Stimulated activated CD4-positive, alpha-beta T cell treated with anti-CD3 and anti-CD28 coated beads, Interleukin-15, amount 100 ng/mL, for 48 hours (primary cell): ENCODE data around the gene MMP2.

Experiments
- DNase-seq, 2 donors: peaks; one replicate each; pipeline ENCODE4 v3.0.0-alpha.2; 2020; ENCODE audit warnings: low read depth in 2 of 2

MMP2 gene

DNA sequence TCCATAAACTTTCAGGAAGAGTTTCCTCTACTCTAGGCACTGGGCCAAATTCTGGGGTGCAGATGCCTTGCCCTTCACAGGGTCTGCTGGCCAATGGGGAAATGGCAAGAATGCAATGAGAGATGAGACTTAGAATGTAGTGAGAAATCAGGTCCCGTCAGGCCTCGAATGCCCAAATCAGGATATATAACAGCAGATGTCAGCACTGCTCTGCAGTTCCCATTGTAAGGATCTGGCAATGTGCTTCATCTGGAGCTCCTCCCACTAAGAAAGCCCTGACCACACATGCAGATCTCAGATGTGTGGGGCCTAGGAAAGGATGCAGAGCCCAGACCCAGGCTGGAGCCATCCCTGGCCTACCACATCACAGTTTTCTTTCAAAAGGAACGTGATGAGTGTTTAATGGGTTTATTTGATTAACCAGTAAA is 16.0 kb downstream of the MMP2 start:
- DNase-seq, result no peak

DNA sequence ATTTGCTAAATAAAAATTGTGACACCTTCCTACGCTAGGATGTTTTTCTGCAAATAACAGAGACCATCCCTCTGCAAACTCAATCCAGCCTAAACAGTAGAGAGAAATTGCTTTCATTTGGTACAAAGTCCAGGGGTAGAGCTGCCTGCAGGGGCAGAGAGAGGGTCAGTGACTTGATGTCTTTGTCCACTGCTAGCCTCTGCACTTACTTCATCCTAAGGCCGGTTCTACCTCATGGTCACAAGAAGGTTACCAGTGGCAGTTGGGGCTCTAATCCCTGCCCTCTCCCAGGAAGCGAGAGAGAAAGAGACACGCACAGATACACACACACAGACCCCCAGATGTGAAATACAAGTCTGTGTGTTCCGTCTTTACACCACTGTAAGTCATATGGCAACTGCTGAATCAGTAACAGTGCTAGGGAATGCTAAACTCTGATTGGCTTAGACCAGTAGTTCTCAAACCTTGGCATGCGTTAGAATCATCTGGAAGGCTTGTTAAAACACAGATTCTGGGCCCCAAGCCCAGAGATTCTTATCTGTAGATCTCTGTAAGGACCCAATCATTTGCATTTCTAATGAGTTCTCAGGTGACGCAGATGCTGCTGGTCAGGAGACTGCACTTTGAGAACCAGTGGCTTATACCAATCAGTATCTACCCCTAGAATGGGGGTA is 16.8 kb downstream of the MMP2 start:
- no peak for DNase-seq

DNA sequence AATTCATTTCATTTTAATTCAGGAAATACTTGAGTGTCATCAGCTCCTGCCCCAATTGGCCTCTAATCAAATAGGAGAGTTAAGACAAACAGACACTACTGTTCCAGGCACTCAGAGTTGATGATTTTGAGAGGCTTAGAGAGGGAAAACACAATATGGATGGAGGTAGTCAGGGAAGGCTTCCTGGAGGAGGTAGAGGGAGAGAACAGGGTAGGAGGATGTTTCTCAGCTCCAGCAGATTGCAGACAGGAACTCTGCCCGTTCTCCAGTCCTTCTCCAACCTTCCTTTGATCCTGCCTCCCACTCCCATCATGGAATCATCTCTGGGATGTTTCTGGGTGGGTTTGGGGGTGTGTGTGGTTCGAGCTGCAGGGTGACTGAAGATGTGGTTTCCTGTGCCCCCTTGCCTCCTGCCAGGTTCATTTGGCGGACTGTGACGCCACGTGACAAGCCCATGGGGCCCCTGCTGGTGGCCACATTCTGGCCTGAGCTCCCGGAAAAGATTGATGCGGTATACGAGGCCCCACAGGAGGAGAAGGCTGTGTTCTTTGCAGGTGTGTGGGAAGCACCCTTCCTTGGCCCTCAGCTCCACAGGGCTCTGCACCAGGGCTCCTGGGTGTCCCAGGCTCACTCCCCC is 17.6 kb downstream of the MMP2 start:
- DNase-seq, result no peak

DNA sequence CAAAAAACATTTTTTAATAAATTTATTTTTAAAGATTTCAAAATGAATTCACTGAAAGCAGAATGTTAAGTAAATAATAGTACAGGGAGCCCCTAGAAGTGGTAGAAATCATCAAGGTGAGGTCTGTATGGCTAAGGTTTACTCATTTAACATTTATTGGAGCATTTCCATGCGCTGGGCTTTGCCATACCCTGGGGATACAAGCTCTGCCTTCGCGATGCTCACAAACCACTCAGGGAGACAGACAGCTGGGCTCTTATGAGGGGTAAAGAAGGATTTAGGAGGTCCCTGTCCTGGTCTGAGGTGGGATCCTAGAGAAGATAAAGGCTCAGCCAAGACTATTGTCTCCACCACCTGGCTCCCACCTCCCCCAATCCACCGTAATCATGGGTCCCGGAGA is 18.6 kb downstream of the MMP2 start:
- DNase-seq, result no peak

DNA sequence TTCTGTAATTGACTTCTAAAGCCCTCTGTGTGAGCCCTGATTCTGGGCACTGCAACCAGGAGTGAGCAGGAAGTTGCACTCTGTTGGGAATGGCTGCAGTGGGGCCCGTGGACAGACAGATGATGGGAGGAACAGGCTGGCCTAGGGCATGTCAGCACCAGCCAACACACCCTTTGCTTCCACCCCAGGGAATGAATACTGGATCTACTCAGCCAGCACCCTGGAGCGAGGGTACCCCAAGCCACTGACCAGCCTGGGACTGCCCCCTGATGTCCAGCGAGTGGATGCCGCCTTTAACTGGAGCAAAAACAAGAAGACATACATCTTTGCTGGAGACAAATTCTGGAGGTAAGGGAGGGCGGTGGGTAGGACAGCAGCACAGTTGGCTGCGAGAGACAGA is 19.1 kb downstream of the MMP2 start:
- no peak for DNase-seq

DNA sequence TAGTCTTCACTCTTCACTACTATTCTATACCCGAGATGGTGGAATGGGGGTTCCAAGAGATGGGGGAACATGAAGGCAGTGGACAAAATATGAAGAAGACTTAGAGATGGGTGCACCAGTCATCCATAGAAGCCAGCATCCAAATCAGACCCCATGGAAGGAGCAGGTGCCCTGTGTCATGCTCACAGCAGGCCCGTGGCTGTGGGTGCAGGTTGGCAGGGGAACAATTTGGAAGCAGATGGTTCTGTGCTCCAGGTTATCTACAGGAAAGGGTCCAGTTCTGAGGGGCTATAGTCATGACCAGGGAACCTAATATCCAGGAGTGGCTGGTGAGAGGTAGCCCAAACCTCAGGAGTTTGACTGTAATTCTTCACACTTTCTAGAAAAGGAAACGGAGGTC is 20.3 kb downstream of the MMP2 start:
- no peak for DNase-seq

DNA sequence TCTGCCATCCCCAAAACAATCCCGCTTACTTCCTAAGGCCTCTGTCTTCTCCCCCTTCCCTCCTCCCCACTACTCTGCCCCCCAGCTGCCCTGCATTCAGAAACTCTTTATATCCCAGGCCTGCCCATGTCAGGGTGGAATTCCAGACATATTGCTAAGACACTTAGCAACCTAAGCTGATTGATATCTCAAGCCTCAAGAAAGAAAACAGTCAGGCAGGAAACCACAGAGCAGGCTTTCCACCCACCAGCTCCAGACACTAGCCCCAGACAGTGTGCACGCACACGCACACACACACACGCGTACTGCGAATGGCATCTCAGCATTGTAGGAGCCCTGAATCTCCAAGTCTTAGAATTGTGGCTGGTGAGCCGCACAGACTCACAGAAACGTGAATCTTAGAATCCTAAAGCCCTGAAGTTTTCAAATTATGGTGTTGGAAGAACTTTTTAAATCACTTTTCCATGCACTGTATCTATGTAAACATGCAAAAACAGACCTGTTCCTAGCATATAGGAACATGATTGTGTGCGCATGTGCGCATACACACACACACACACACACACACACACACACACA is 21.0 kb downstream of the MMP2 start:
- peak; percentile 13 to 15 for DNase-seq

DNA sequence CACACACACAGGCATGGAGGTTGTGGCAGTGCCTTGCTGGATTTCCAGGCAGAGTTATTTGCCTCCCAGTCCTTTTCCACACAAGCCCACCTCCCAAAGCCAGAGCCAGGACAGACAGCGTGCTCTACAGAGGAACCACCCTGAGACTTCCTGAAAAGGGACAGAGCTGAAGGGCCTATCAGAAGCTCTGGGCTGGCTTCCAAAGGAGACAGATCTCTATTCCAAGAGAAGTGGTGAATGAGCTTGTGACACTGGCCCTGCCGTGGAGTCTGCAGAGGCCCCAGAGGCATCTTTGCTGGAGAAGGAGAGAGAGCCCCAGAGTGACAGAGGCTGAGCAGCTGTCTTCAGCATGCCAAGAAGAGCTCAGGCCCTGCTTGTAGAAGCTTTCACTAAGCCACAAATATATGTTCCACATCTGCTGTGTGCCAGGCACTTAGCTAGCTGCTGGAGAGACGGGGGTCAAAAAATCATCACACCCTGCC is 21.6 kb downstream of the MMP2 start:
- no peak for DNase-seq

DNA sequence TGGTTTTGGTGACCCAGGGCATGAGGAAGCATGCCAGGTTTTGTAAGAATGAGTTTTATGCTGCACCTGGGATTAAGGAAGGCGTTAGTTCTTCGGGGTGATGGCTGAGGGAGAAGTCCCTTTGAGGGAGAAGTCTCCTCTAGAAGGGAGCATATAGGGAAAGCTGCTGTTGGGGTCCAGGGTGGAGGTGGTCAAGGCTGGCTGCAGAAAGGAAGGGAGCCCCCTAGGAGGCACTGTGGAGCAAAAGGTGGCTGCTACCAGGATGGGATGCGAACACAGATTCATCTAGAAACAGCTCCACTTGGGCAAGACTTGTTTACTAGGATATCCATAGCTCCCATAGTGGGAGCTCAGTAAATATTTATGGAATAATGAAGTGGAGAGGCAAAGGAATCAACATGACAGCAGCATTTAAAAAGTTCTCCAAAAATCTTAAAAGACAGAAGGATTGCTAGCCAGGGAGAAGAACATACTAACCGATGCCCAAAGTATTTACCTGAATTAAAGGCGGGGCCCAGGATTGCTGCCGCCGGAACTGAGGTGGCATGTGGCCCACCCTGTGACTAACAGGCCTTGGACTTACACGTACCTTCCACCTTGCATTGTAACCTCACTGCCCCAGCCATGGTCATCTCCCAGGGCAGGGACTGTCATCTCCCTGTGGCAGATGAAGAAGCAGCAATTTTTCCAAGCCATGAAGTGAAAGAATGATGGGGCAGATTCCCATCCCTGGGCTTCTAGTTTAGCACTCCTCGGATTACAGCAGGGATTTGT is 22.7 kb downstream of the MMP2 start:
- DNase-seq, result no peak

DNA sequence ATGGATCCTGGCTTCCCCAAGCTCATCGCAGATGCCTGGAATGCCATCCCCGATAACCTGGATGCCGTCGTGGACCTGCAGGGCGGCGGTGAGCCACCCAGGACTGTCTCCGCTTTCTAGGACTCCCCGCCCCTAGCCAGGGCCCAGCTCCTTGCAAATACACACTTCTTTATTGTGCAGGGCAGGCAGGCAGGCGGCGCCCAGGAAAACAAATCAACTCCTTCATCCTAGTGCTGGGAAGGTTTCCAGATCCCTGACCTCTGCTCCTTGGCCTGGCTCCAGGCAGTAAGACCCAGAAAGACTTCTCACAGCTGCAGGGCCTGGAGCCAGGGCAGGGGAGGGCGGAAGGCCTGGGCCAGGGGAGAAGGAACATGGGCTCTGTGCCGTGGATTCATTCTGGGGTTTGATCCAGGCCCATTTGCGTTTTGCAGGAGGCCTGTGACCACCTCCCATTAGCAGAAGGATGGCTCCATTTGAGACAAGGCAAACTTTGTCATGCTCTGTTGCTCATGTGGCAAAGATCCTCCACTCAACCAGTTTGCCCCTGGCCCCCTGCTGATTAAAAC is 23.9 kb downstream of the MMP2 start:
- no peak for DNase-seq

DNA sequence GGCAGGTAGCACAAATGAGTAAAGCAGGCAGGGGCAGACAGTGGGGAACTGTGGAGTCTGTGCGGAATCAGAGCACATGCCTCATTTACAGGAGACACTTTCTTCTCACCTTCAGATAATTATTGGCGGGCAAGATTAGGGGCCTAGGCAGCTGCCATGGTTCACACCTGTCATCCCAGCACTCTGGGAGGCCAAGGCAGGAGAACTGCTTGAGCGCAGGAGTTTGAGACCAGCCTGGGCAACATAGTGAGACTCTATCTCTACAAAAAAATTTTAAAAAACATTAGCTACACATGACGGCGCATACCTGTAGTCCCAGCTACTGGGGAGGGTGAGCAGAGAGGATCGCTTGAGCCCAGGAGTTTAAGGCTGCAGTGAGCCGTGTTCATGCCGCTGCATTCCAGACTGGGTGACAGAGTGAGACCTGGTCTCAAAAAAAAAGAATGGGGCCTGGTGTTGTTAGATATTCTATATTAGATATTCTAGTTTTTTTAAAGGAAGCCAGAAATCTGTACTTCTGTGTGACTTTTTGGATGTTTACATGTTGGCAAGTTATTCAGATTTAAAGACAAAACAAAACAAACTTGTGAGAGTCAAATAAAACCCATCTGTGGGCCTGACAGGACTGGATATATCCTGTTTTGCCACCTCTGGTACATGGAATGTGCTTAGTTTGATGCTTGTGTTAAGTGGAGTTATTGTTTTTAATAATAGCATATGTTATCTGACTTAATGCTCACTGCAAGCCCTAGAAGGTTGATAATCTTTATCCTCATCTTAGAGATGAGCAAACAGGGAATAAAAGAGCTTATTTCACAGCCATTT is 24.9 kb downstream of the MMP2 start:
- no peak for DNase-seq

DNA sequence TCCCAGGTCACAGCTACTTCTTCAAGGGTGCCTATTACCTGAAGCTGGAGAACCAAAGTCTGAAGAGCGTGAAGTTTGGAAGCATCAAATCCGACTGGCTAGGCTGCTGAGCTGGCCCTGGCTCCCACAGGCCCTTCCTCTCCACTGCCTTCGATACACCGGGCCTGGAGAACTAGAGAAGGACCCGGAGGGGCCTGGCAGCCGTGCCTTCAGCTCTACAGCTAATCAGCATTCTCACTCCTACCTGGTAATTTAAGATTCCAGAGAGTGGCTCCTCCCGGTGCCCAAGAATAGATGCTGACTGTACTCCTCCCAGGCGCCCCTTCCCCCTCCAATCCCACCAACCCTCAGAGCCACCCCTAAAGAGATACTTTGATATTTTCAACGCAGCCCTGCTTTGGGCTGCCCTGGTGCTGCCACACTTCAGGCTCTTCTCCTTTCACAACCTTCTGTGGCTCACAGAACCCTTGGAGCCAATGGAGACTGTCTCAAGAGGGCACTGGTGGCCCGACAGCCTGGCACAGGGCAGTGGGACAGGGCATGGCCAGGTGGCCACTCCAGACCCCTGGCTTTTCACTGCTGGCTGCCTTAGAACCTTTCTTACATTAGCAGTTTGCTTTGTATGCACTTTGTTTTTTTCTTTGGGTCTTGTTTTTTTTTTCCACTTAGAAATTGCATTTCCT is 26.5 kb downstream of the MMP2 start:
- no peak for DNase-seq

DNA sequence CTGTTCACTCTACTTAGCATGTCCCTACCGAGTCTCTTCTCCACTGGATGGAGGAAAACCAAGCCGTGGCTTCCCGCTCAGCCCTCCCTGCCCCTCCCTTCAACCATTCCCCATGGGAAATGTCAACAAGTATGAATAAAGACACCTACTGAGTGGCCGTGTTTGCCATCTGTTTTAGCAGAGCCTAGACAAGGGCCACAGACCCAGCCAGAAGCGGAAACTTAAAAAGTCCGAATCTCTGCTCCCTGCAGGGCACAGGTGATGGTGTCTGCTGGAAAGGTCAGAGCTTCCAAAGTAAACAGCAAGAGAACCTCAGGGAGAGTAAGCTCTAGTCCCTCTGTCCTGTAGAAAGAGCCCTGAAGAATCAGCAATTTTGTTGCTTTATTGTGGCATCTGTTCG is 27.1 kb downstream of the MMP2 start:
- DNase-seq, result no peak

DNA sequence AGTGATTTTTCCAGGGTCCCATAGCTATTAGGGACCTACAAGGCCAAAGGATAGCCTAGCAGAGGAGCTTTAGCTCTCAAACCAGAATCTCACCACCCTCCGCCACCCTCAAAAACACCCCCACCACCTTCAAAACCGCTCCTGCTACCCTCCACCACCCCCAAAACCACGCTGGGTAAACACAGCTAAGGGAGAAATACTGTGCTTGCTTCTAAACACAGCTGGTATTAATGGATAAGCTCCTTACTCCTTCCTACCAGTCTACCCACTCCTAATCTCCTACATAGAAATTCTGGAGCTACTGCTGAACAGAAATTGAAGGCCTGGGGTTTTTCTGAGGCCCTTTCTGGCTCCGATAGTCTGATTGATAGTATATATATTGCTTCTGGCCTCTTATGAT is 27.7 kb downstream of the MMP2 start:
- DNase-seq, result no peak

DNA sequence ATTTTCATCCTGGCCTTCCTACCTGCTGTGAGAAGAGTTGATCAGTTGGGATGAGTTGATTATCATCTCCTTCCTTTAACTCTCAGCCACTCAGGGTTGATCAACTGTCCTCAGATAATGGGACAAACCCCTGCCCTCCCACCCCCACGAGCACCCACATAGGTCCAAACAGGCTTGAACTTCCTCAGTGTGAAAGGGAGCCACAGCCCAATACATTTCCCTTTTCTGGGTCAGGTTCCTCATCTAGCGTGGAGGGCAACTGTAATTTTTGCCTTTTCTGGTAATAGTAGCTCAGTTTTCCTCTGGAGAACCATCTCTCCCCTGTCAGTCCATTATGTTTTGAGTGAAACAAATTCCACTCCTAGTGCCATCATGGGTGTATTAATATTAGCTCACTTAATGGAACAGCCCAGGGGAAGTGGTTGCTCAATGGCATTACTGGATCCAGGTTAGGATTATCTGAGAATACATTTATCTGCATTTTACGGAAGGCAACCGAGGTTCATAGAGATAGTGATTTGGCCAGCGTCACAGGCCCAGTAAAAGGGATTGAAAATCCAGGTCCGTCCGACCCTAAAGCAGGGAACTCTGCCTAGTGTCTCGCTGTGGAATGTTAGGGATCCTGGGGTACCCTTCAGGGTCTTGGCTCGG is 29.4 kb downstream of the MMP2 start:
- DNase-seq, result no peak

DNA sequence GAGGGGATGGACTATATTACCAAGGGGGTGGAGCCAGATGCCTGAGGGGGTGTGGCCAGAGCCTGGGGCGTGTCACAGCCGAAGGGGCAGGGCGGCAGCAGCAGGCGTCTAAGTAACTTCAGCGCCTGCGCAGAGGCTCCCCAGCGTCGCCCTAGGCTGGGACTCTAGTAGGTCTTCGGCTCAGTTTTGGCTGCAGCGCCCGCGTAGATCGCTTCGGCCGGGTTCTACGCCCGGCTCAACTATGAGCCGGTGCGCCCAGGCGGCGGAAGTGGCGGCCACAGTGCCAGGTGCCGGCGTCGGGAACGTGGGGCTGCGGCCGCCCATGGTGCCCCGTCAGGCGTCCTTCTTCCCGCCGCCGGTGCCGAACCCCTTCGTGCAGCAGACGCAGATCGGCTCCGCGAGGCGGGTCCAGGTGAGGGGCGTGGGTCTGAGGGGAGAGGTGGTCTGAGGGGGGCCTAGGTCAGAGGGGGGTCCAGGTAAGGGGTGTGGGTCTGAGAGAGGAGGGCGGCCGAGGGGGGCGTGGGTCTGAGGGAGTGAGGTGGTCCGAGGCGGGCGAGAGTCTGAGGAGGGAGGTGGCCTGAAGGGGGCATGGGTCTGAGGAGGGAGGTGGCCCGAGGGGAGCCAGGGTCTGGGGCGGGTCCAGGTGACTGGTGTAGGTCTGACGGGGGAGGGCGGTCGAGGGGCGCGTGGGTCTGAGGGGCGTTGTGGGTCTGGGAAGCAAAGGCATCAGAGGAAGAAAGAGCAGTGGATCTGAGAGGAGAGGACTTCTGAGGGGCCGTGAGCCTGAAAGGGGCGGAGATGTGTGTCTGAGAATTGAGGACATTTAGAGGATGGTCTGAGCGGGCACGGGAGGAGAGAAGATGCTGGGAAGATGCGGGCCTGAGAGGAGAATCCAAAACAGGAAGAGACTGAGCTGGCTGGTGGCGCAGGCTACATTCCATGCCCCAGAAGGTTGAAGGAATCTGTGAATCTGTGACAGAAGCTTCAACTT is 30.2 kb downstream of the MMP2 start, which contains the start of gene LPCAT2:
Gene LPCAT2 (plus strand): TSS at position 132 of the 991 bp plus-strand sequence. CDS start 110 bp downstream, at position 242.
- DNase-seq, result peak; percentile 19 to 33

DNA sequence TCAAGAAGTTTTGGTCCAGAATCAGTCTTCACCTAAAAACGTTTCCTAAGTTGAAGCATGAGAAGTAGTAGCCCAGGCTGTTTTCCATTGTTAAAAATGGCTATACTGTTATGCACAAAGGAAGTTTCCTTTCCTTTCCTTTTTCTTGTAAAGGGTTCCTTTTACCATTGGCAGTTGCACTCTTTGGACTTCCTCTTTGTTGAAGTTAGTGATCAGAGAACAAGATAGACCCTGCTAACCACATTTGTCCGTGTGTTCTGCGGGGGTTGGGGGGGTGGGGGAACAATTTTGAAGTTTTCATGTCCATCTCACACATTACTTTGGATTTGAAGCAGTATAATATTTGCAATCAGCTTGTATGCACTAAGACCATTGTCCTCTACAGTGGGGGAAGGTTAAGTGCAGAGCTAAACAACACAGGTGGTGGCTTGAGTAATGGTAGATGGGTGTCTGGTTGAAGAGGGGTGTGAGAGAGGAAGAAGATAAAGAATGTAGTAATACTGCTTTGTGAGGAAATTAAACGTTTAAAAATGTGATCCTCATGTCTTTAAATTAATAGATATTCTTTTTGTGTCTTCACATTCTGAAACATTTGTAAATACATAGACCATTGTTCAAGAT is 31.3 kb downstream of the MMP2 start:
- no peak for DNase-seq

DNA sequence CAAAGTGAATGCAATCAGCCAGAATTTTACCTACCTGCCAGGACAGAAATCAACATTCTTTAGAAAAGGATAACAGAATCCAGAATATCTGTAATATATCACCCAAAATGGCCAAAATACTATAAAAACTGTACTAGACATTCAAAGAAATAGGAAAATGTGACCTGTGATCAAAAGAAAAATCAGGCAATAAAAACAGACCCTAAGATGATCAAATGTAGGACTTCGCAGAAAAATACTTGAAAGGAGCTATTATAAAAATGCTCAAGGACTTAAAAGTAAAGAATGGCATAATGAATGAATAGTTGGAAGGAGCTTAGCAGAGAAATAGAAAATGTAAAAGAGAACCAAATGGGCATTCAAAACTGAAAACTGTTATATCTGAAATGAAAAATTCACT is 33.9 kb downstream of the MMP2 start:
- DNase-seq, result no peak
